HG03520 (cell line): ENCODE results near the gene PDLIM7.

Source experiments
- ATAC-seq: cut with Tn5 transposase; IDR thresholded peaks from one replicate; pipeline ENCODE4 v1.9.1; 2021; ENCODE audit warnings: mild to moderate bottlenecking, moderate library complexity; ENCODE audit not compliant: unreplicated experiment

The PDLIM7 gene

GRCh38 chr5:177524941-177525655 lies 27.7 kb upstream of the PDLIM7 start:
- ATAC-seq: no peak

- ATAC-seq: no peak
Observed at GRCh38 chr5:177524539-177524900, 27.1 kb upstream of the PDLIM7 start.

GRCh38 chr5:177523711-177524538 lies 26.5 kb upstream of the PDLIM7 start:
- no peak for ATAC-seq

- ATAC-seq: no peak
Observed at GRCh38 chr5:177520916-177521513, 23.6 kb upstream of the PDLIM7 start.

- ATAC-seq: no peak
Observed at GRCh38 chr5:177520271-177520670, 22.9 kb upstream of the PDLIM7 start.

- ATAC-seq: no peak
Observed at GRCh38 chr5:177519463-177520235, 22.2 kb upstream of the PDLIM7 start.

- ATAC-seq: peak; percentile 71
Observed at GRCh38 chr5:177516601-177517568, 19.5 kb upstream of the PDLIM7 start, which contains the start of gene DDX41. TSS of gene DDX41 (minus strand) at chr5:177516961. CDS start at chr5:177516945, 16 bp downstream.

GRCh38 chr5:177515580-177515979 lies 18.2 kb upstream of the PDLIM7 start:
- ATAC-seq: no peak

GRCh38 chr5:177514541-177514940 lies 17.1 kb upstream of the PDLIM7 start:
- ATAC-seq: no peak

- ATAC-seq: no peak
Observed at GRCh38 chr5:177513500-177513899, 16.1 kb upstream of the PDLIM7 start.

- no peak for ATAC-seq
Observed at GRCh38 chr5:177512736-177513380, 15.5 kb upstream of the PDLIM7 start.

GRCh38 chr5:177511796-177512675 lies 14.6 kb upstream of the PDLIM7 start:
- no peak for ATAC-seq

- ATAC-seq: no peak
Observed at GRCh38 chr5:177511181-177511580, 13.8 kb upstream of the PDLIM7 start.

GRCh38 chr5:177510567-177511053 lies 13.2 kb upstream of the PDLIM7 start:
- ATAC-seq: peak; percentile 22

- peak; percentile 40 for ATAC-seq
Observed at GRCh38 chr5:177509991-177510566, 12.7 kb upstream of the PDLIM7 start.

- ATAC-seq: peak; percentile 24
Observed at GRCh38 chr5:177509381-177509951, 12.1 kb upstream of the PDLIM7 start, which contains the start of gene DOK3. TSS of gene DOK3 (minus strand) at chr5:177509826. CDS start at chr5:177509540, 286 bp downstream.

- ATAC-seq: no peak
Observed at GRCh38 chr5:177508837-177509236, 11.4 kb upstream of the PDLIM7 start.
